Loucy (cell line): ENCODE data around the gene RERG.

Experiments
- H2AFZ ChIP-seq: fragments of 200-600 bp; sonication (generic); 2 replicates; pipeline ENCODE4 v1.6.0; 2016; ENCODE audit warnings: antibody characterized with exemption, mild to moderate bottlenecking, low read length, moderate library complexity
- H3F3A ChIP-seq: fragments of 200-600 bp; 2 replicates; pipeline ENCODE4 v1.6.0; 2016; ENCODE audit warnings: antibody characterized with exemption, low read depth, mild to moderate bottlenecking
- H3K27me3 ChIP-seq: fragments of 200-600 bp; sonication (generic); 2 replicates; pipeline ENCODE4 v1.6.1; 2014; ENCODE audit warnings: low read length, mild to moderate bottlenecking; ENCODE audit not compliant: insufficient read depth, poor library complexity, severe bottlenecking
- H3K36me3 ChIP-seq: fragments of 200-600 bp; sonication (generic); 2 replicates; pipeline ENCODE4 v1.6.1; 2016; ENCODE audit warnings: low read length; ENCODE audit not compliant: insufficient read depth
- H3K4me1 ChIP-seq: fragments of 200-600 bp; sonication (generic); 2 replicates; pipeline ENCODE4 v1.5.1; 2014; ENCODE audit warnings: low read length, mild to moderate bottlenecking; ENCODE audit not compliant: insufficient read depth, poor library complexity, severe bottlenecking
- H3K4me2 ChIP-seq: fragments of 200-600 bp; sonication (generic); 2 replicates; pipeline ENCODE4 v1.6.0; 2014; ENCODE audit warnings: antibody characterized with exemption, low read length, low read depth, mild to moderate bottlenecking; ENCODE audit not compliant: poor library complexity, severe bottlenecking
- H3K4me3 ChIP-seq: fragments of 200-600 bp; sonication (generic); 2 replicates; pipeline ENCODE4 v1.5.1; 2014; ENCODE audit warnings: low read length, mild to moderate bottlenecking, mixed read lengths; ENCODE audit not compliant: poor library complexity, severe bottlenecking
- H3K79me2 ChIP-seq: fragments of 200-600 bp; sonication (generic); 2 replicates; pipeline ENCODE4 v1.6.1; 2014; ENCODE audit warnings: low read length; ENCODE audit not compliant: insufficient read depth
- H3K9ac ChIP-seq: fragments of 200-600 bp; sonication (generic); 2 replicates; pipeline ENCODE4 v1.6.0; 2014; ENCODE audit warnings: mild to moderate bottlenecking, low read depth, low read length, moderate library complexity; ENCODE audit not compliant: poor library complexity, severe bottlenecking
- H3K9me2 ChIP-seq: fragments of 200-600 bp; sonication (generic); replicated peaks from 2 replicates; pipeline ENCODE4 v1.6.1; 2016; ENCODE audit warnings: low read depth, low read length, mixed read lengths
- H3K9me3 ChIP-seq: fragments of 200-600 bp; sonication (generic); 2 replicates; pipeline ENCODE4 v1.6.1; 2014; ENCODE audit warnings: mild to moderate bottlenecking, antibody characterized with exemption, low read length, low read depth; ENCODE audit not compliant: insufficient read depth
- H4K20me1 ChIP-seq: fragments of 200-600 bp; sonication (generic); 2 replicates; pipeline ENCODE4 v1.6.0; 2014; ENCODE audit warnings: antibody characterized with exemption, low read length, mild to moderate bottlenecking; ENCODE audit not compliant: insufficient read depth, poor library complexity, severe bottlenecking
- EZH2phosphoT487 ChIP-seq: fragments of 200-600 bp; IDR thresholded peaks from 2 replicates; pipeline ENCODE4 v1.6.1; 2018; ENCODE audit warnings: antibody characterized with exemption, mild to moderate bottlenecking, moderate library complexity, borderline replicate concordance
- TF ChIP-seq, protein P1 (sequence below): fragments of 200-600 bp; sonication (generic); conservative IDR thresholded peaks from 2 replicates; pipeline ENCODE4 v1.5.1; 2014; ENCODE audit warnings: mild to moderate bottlenecking, antibody characterized with exemption, low read length

Gene RERG

DNA sequence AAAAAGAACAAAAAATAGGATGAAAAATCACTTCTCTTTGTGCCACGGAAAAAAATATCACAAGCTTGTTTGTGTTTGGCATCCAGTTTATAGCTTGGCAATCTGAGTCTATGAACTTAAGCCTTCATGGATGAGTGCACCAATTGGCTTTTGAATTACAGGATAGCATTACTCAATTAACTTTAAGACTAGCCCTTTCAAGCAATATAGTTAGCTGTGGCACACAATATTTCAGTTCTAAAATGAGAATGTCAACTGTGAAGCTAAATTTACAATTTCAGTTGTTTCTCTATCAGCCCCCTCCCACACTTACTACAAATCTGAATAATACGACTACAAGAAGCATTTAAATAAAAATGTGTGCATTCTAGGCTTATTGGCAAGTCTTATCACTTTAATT lies 8.3 kb downstream of the RERG start:
- Histone ChIP-seq H2AFZ (no peak overlapping the region), H3F3A (no peaks in the 10 kb centered on the region), H3K4me2 (no peak overlapping the region), H4K20me1 (no peaks in the 10 kb centered on the region), H3K4me3 (no peak overlapping the region), H3K9me3 (no peaks in the 10 kb centered on the region), H3K4me1 (no peaks in the 10 kb centered on the region), H3K36me3 (no peaks in the 10 kb centered on the region), H3K9me2 (no peaks in the 10 kb centered on the region), H3K79me2 (no peaks in the 10 kb centered on the region), H3K9ac (no peak overlapping the region), H3K27me3 (no peaks in the 10 kb centered on the region)
- TF ChIP-seq, protein P1, sequence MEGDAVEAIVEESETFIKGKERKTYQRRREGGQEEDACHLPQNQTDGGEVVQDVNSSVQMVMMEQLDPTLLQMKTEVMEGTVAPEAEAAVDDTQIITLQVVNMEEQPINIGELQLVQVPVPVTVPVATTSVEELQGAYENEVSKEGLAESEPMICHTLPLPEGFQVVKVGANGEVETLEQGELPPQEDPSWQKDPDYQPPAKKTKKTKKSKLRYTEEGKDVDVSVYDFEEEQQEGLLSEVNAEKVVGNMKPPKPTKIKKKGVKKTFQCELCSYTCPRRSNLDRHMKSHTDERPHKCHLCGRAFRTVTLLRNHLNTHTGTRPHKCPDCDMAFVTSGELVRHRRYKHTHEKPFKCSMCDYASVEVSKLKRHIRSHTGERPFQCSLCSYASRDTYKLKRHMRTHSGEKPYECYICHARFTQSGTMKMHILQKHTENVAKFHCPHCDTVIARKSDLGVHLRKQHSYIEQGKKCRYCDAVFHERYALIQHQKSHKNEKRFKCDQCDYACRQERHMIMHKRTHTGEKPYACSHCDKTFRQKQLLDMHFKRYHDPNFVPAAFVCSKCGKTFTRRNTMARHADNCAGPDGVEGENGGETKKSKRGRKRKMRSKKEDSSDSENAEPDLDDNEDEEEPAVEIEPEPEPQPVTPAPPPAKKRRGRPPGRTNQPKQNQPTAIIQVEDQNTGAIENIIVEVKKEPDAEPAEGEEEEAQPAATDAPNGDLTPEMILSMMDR, result no peak
- no peak for TF ChIP-seq EZH2phosphoT487

DNA sequence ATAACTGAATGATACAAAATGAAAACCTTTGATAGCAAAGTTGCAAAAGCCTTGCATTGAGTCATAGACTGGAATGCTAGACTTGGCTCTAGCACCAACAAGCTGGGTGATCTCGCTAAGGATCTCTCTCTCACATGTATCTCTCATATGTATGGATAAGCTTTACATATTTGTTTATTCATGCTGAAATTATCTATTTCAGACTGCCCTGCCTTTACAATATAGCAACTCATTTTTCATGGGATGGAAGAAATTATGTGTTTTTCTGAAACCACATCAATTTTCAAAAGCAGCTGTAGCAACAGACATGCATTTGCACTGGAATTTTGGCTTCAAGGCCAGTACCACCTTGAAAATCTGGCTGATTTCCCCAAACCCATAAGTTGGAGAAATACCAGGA lies 11.4 kb downstream of the RERG start:
- Histone ChIP-seq H3K9me3 (no peaks in the 10 kb centered on the region), H4K20me1 (no peaks in the 10 kb centered on the region), H3F3A (no peaks in the 10 kb centered on the region), H3K4me3 (no peak overlapping the region), H3K36me3 (no peaks in the 10 kb centered on the region), H3K4me2 (no peak overlapping the region), H3K27me3 (no peaks in the 10 kb centered on the region), H2AFZ (no peak overlapping the region), H3K79me2 (no peaks in the 10 kb centered on the region), H3K9me2 (no peaks in the 10 kb centered on the region), H3K4me1 (no peaks in the 10 kb centered on the region), H3K9ac (no peak overlapping the region)
- TF ChIP-seq EZH2phosphoT487, result no peak
- TF ChIP-seq, protein P1, result no peak

- no peaks in the 10 kb centered on the region for H3K9me2 ChIP-seq
- H3K27me3 ChIP-seq, result no peaks in the 10 kb centered on the region
- H3K4me2 ChIP-seq, result no peak overlapping the region
- TF ChIP-seq EZH2phosphoT487, result no peak
- TF ChIP-seq, protein P1, result no peak
- no peaks in the 10 kb centered on the region for H3K4me1 ChIP-seq
- no peak overlapping the region for H3K4me3 ChIP-seq
- H3K9ac ChIP-seq, result no peak overlapping the region
- H3F3A ChIP-seq, result no peaks in the 10 kb centered on the region
- H3K36me3 ChIP-seq, result no peaks in the 10 kb centered on the region
- H3K79me2 ChIP-seq, result no peaks in the 10 kb centered on the region
- no peak overlapping the region for H2AFZ ChIP-seq
- no peaks in the 10 kb centered on the region for H3K9me3 ChIP-seq
- no peaks in the 10 kb centered on the region for H4K20me1 ChIP-seq
Observed at GRCh38 chr12:15208871-15209656, 12.2 kb downstream of the RERG start.
